HEK293T (cell line): ENCODE results near the gene MRPL12.

Source experiments
- CTCF ChIA-PET: fragments of 350-600 bp; formaldehyde crosslinking; extraction: SDS; loops from one replicate; lab custom pipeline; 2021; ENCODE audit warnings: antibody characterized with exemption, inconsistent platforms; lab: Yijun Ruan, JAX
- POLR2A ChIA-PET: fragments of 350-600 bp; formaldehyde crosslinking; extraction: SDS; loops from one replicate; lab custom pipeline; 2020; ENCODE audit warnings: antibody characterized with exemption, inconsistent platforms; lab: Yijun Ruan, JAX
- DNase-seq: peaks from one replicate; pipeline ENCODE4 v3.0.0; 2012; ENCODE audit warnings: mixed read lengths; ENCODE audit errors: extremely low spot score
- ARNT ChIP-seq: fragments of 450-650 bp; IDR thresholded peaks from 2 replicates; pipeline ENCODE4 v1.6.1; 2017; ENCODE audit warnings: mild to moderate bottlenecking
- BHLHE40 ChIP-seq: fragments of 450-650 bp; IDR thresholded peaks from 2 replicates; pipeline ENCODE4 v1.6.1; 2016; ENCODE audit warnings: mild to moderate bottlenecking, moderate library complexity, borderline replicate concordance
- CTBP1 ChIP-seq: fragments of 450-650 bp; IDR thresholded peaks from 2 replicates; pipeline ENCODE4 v1.6.1; 2016; ENCODE audit warnings: borderline replicate concordance
- ELF4 ChIP-seq: fragments of 450-650 bp; IDR thresholded peaks from 2 replicates; pipeline ENCODE4 v1.6.1; 2017; ENCODE audit warnings: antibody characterized with exemption
- FOXA1 ChIP-seq: fragments of 450-650 bp; IDR thresholded peaks from 2 replicates; pipeline ENCODE4 v1.6.1; 2016; ENCODE audit warnings: mild to moderate bottlenecking
- FOXK2 ChIP-seq: fragments of 450-650 bp; IDR thresholded peaks from 2 replicates; pipeline ENCODE4 v1.6.1; 2016; ENCODE audit warnings: mild to moderate bottlenecking
- FOXM1 ChIP-seq: fragments of 450-650 bp; IDR thresholded peaks from 2 replicates; pipeline ENCODE4 v1.6.1; 2017; ENCODE audit warnings: mild to moderate bottlenecking, borderline replicate concordance
- HDGF ChIP-seq: fragments of 450-650 bp; IDR thresholded peaks from 2 replicates; pipeline ENCODE4 v1.6.1; 2017; ENCODE audit warnings: antibody characterized with exemption, borderline replicate concordance
- L3MBTL2 ChIP-seq: fragments of 450-650 bp; conservative IDR thresholded peaks from 2 replicates; pipeline ENCODE4 v1.6.1; 2016; ENCODE audit warnings: mild to moderate bottlenecking
- LEF1 ChIP-seq: fragments of 450-650 bp; IDR thresholded peaks from 2 replicates; pipeline ENCODE4 v1.6.1; 2017; ENCODE audit warnings: mild to moderate bottlenecking, borderline replicate concordance
- NFRKB ChIP-seq: fragments of 450-650 bp; IDR thresholded peaks from 2 replicates; pipeline ENCODE4 v1.6.1; 2016; ENCODE audit warnings: mild to moderate bottlenecking, moderate library complexity
- PKNOX1 ChIP-seq: fragments of 450-650 bp; IDR thresholded peaks from 2 replicates; pipeline ENCODE4 v1.6.1; 2016
- SP1 ChIP-seq: fragments of 450-650 bp; IDR thresholded peaks from 2 replicates; pipeline ENCODE4 v1.6.1; 2017
- SUZ12 ChIP-seq: fragments of 450-650 bp; IDR thresholded peaks from 2 replicates; pipeline ENCODE4 v1.6.1; 2016; ENCODE audit warnings: mild to moderate bottlenecking
- TARDBP ChIP-seq: fragments of 450-650 bp; IDR thresholded peaks from 2 replicates; pipeline ENCODE4 v1.6.1; 2016
- ZNF384 ChIP-seq: fragments of 450-650 bp; IDR thresholded peaks from 2 replicates; pipeline ENCODE4 v1.6.1; 2016

MRPL12 gene

GRCh38 chr17:81702934-81703746, at the start of gene MRPL12:
TSS of gene MRPL12 (plus strand) at chr17:81703367. CDS start at chr17:81703502, 135 bp downstream.
- ChIA-PET CTCF (interaction anchor here (1.2 to 1.8 kb wide), 4 partner anchors 10 to 24 kb away, joined by 3 to 5 read pairs (median 4); partner anchors contain the start of genes ARL16 and HGS), POLR2A (interaction anchor here (0.6 to 4.1 kb wide), 20 partner anchors 10 to 320 kb away, joined by 3 to 120 read pairs (median 5); partner anchors contain the start of genes ARL16, CCDC137, CENPX and FAAP100)
- peak; percentile 94 for DNase-seq
- TF ChIP-seq ZNF384 = no peak
- TF ChIP-seq L3MBTL2 = peak; percentile 87
- TF ChIP-seq PKNOX1 = no peak
- TF ChIP-seq NFRKB = no peak
- no peak for TF ChIP-seq BHLHE40
- TF ChIP-seq ARNT = no peak
- TF ChIP-seq HDGF = no peak
- no peak for TF ChIP-seq SP1
- peak; percentile 50 for TF ChIP-seq ELF4

- DNase-seq = no peak
- CTCF ChIA-PET = interaction anchor here (0.5 kb wide), 1 partner anchor 79 kb away, joined by 4 read pairs; no protein-coding TSS in a partner anchor
- no peak for TF ChIP-seq CTBP1
- no peak for TF ChIP-seq TARDBP
- TF ChIP-seq LEF1 = no peak
- TF ChIP-seq SUZ12 = no peak
- TF ChIP-seq L3MBTL2 = no peak
- TF ChIP-seq FOXA1 = no peak
- TF ChIP-seq FOXM1 = no peak
- TF ChIP-seq PKNOX1 = no peak
- TF ChIP-seq NFRKB = no peak
- no peak for TF ChIP-seq ZNF384
- TF ChIP-seq ARNT = no peak
- TF ChIP-seq BHLHE40 = no peak
- TF ChIP-seq HDGF = no peak
- TF ChIP-seq FOXK2 = no peak
- TF ChIP-seq ELF4 = no peak
- TF ChIP-seq SP1 = no peak
- POLR2A ChIA-PET = interaction anchor here (0.6 to 3.5 kb wide), 5 partner anchors 8 to 66 kb away, joined by 3 to 29 read pairs (median 5); partner anchors contain the start of genes ARL16, CCDC137, HGS and OXLD1
Measured at GRCh38 chr17:81655378-81656117, 47.6 kb upstream of the MRPL12 start.

GRCh38 chr17:81656118-81656743, 46.9 kb upstream of the MRPL12 start, which contains the start of gene PDE6G:
TSS of gene PDE6G (minus strand) at chr17:81656542. CDS start at chr17:81653305, 3,237 bp downstream.
- no peak for TF ChIP-seq LEF1
- no peak for TF ChIP-seq PKNOX1
- no peak for TF ChIP-seq ELF4
- TF ChIP-seq TARDBP = no peak
- no peak for TF ChIP-seq NFRKB
- CTCF ChIA-PET = interaction anchor here (0.5 kb wide), 1 partner anchor 79 kb away, joined by 4 read pairs; no protein-coding TSS in a partner anchor

GRCh38 chr17:81656835-81657234, 46.3 kb upstream of the MRPL12 start:
- CTCF ChIA-PET = no interaction called here
- POLR2A ChIA-PET = interaction anchor here (1.5 to 3.5 kb wide), 3 partner anchors 9 to 177 kb away, joined by 4 to 29 read pairs (median 6); partner anchors contain the start of genes ARL16, CCDC137, HGS and MCRIP1
- TF ChIP-seq SP1 (no peak), FOXK2 (no peak), FOXA1 (no peak), L3MBTL2 (no peak), SUZ12 (no peak), FOXM1 (no peak), PKNOX1 (no peak), HDGF (no peak)

More at GRCh38 chr17:81656118-81656743, 46.9 kb upstream of the MRPL12 start, which contains the start of gene PDE6G:
- POLR2A ChIA-PET = interaction anchor here (0.6 to 3.5 kb wide), 6 partner anchors 8 to 178 kb away, joined by 3 to 29 read pairs (median 4); partner anchors contain the start of genes ARL16, CCDC137, HGS and MCRIP1
- DNase-seq = no peak

GRCh38 chr17:81659038-81659437, 44.1 kb upstream of the MRPL12 start:
- CTCF ChIA-PET = interaction anchor here (0.7 kb wide), 1 partner anchor 29 kb away, joined by 7 read pairs; no protein-coding TSS in a partner anchor
- no peak for TF ChIP-seq SUZ12
- no peak for TF ChIP-seq FOXM1
- no peak for TF ChIP-seq ELF4
- no peak for TF ChIP-seq TARDBP
- TF ChIP-seq ARNT = no peak
- no peak for TF ChIP-seq BHLHE40
- no peak for TF ChIP-seq HDGF
- no peak for TF ChIP-seq LEF1
- TF ChIP-seq FOXK2 = no peak
- no peak for TF ChIP-seq ZNF384
- TF ChIP-seq FOXA1 = no peak
- no peak for TF ChIP-seq L3MBTL2
- TF ChIP-seq CTBP1 = no peak
- TF ChIP-seq NFRKB = no peak
- no peak for TF ChIP-seq SP1
- TF ChIP-seq PKNOX1 = no peak
- no peak for DNase-seq
- POLR2A ChIA-PET = no interaction called here

More at GRCh38 chr17:81656835-81657234, 46.3 kb upstream of the MRPL12 start:
- no peak for DNase-seq
